ENCODE results near the gene AK2. TPM values are rescaled to one million over a fixed set of nuclear protein-coding genes. Genes with fewer than 3 reads are reported as not detected.

Gene AK2
- total RNA-seq, 1 experiment from 2014 or later: 191 TPM

GRCh38 chr1:33002006-33002405 is 34.7 kb downstream of the AK2 start:
- intact Hi-C loops (cut with micrococcal nuclease; ENCODE audit: unreplicated experiment): loop anchor here (10.0 kb wide), 1 partner anchor 187 kb away; the partner anchor contains the start of genes S100PBP and YARS1

GRCh38 chr1:33001282-33001681 is 35.4 kb downstream of the AK2 start:
- Histone ChIP-seq H3K9me2 (ENCODE audit: insufficient read depth) (no peaks in the 10 kb centered on the region), H3K4me2 (no peak overlapping the region), H3K27ac (no peak overlapping the region), H3K4me1 (replicated peaks; ENCODE audit: insufficient read depth) (0 out of 2 replicates have a peak, but pooled peaks cover under 1% of the 10 kb centered on the region), H3F3A (ENCODE audit: insufficient read depth, low read depth) (peaks cover 25% of the 10 kb centered on the region; the same call in 1 of the 2 replicates), H3K9me3 (ENCODE audit: insufficient read depth, low read depth) (no peaks in the 10 kb centered on the region), H4K20me1 (ENCODE audit: insufficient read depth) (no peaks in the 10 kb centered on the region), H3K36me3 (ENCODE audit: low read depth) (peaks cover 14% of the 10 kb centered on the region), H2AFZ (no peak overlapping the region), H3K4me3 (no peak overlapping the region), H3K27me3 (ENCODE audit: insufficient read depth, low read depth) (no peaks in the 10 kb centered on the region), H3K79me2 (ENCODE audit: low read depth) (peaks cover 12% of the 10 kb centered on the region; the same call in 1 of the 2 replicates)
- ChIA-PET POLR2A (ENCODE audit: unreplicated experiment) (interaction anchor here (0.7 kb wide), 1 partner anchor 123 kb away, joined by 3 read pairs; no protein-coding TSS in a partner anchor), CTCF (interaction anchor here (0.6 to 1.1 kb wide), 2 partner anchors 9 to 53 kb away, joined by 3 read pairs; no protein-coding TSS in a partner anchor)
- BruUV-seq (replicated peaks): no TSS peak
- TF ChIP-seq, protein P1, sequence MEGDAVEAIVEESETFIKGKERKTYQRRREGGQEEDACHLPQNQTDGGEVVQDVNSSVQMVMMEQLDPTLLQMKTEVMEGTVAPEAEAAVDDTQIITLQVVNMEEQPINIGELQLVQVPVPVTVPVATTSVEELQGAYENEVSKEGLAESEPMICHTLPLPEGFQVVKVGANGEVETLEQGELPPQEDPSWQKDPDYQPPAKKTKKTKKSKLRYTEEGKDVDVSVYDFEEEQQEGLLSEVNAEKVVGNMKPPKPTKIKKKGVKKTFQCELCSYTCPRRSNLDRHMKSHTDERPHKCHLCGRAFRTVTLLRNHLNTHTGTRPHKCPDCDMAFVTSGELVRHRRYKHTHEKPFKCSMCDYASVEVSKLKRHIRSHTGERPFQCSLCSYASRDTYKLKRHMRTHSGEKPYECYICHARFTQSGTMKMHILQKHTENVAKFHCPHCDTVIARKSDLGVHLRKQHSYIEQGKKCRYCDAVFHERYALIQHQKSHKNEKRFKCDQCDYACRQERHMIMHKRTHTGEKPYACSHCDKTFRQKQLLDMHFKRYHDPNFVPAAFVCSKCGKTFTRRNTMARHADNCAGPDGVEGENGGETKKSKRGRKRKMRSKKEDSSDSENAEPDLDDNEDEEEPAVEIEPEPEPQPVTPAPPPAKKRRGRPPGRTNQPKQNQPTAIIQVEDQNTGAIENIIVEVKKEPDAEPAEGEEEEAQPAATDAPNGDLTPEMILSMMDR (conservative IDR thresholded peaks at IDR 0.05): peak; percentile 40; the same call in 1 of the 2 replicates
- no peak for TF ChIP-seq EZH2 (IDR thresholded peaks at IDR 0.05; ENCODE audit: low read depth)
- no peak for DNase-seq
- intact Hi-C loops (cut with micrococcal nuclease; ENCODE audit: unreplicated experiment): loop anchor here (10.0 kb wide), 1 partner anchor 186 kb away; the partner anchor contains the start of genes S100PBP and YARS1

More at GRCh38 chr1:33002006-33002405, 34.7 kb downstream of the AK2 start:
- H3K4me1 ChIP-seq (replicated peaks; ENCODE audit: insufficient read depth): peaks cover 8% of the 10 kb centered on the region
- BruUV-seq (replicated peaks): no TSS peak
- peaks cover 22% of the 10 kb centered on the region; the same call in 1 of the 2 replicates for H3F3A ChIP-seq (ENCODE audit: insufficient read depth, low read depth)
- H3K36me3 ChIP-seq (ENCODE audit: low read depth): peaks cover 14% of the 10 kb centered on the region
- H4K20me1 ChIP-seq (ENCODE audit: insufficient read depth): peaks cover 4% of the 10 kb centered on the region; the same call in 1 of the 2 replicates
- H3K9me2 ChIP-seq (ENCODE audit: insufficient read depth): no peaks in the 10 kb centered on the region
- no peak for TF ChIP-seq EZH2 (IDR thresholded peaks at IDR 0.05; ENCODE audit: low read depth)
- TF ChIP-seq, protein P1 (conservative IDR thresholded peaks at IDR 0.05): no peak
- H3K4me2 ChIP-seq: no peak overlapping the region
- no peaks in the 10 kb centered on the region for H3K9me3 ChIP-seq (ENCODE audit: insufficient read depth, low read depth)
- no peak for DNase-seq
- POLR2A ChIA-PET (ENCODE audit: unreplicated experiment): no interaction called here
- no peak overlapping the region for H2AFZ ChIP-seq
- no peak overlapping the region for H3K4me3 ChIP-seq
- peaks cover 19% of the 10 kb centered on the region; the same call in 1 of the 2 replicates for H3K79me2 ChIP-seq (ENCODE audit: low read depth)
- H3K27ac ChIP-seq: no peak overlapping the region
- CTCF ChIA-PET: interaction anchor here (1.1 kb wide), 1 partner anchor 10 kb away, joined by 3 read pairs; no protein-coding TSS in a partner anchor
- H3K27me3 ChIP-seq (ENCODE audit: insufficient read depth, low read depth): no peaks in the 10 kb centered on the region

- no peaks in the 10 kb centered on the region for H3K9me3 ChIP-seq (ENCODE audit: insufficient read depth, low read depth)
- no peaks in the 10 kb centered on the region for H4K20me1 ChIP-seq (ENCODE audit: insufficient read depth)
- DNase-seq: no peak
- peaks cover 4% of the 10 kb centered on the region; the same call in 1 of the 2 replicates for H3K79me2 ChIP-seq (ENCODE audit: low read depth)
- H3F3A ChIP-seq (ENCODE audit: insufficient read depth, low read depth): peaks cover 22% of the 10 kb centered on the region; the same call in 1 of the 2 replicates
- no peak overlapping the region for H2AFZ ChIP-seq
- peaks cover 14% of the 10 kb centered on the region for H3K36me3 ChIP-seq (ENCODE audit: low read depth)
- H3K4me2 ChIP-seq: no peak overlapping the region
- ChIA-PET CTCF (interaction anchor here (0.5 to 1.1 kb wide), 3 partner anchors 8 to 180 kb away, joined by 3 to 8 read pairs (median 3); no protein-coding TSS in a partner anchor), POLR2A (ENCODE audit: unreplicated experiment) (no interaction called here)
- TF ChIP-seq, protein P1 (conservative IDR thresholded peaks at IDR 0.05): no peak
- TF ChIP-seq EZH2 (IDR thresholded peaks at IDR 0.05; ENCODE audit: low read depth): no peak
- H3K9me2 ChIP-seq (ENCODE audit: insufficient read depth): no peaks in the 10 kb centered on the region
- no peak overlapping the region for H3K4me3 ChIP-seq
- no peaks in the 10 kb centered on the region for H3K4me1 ChIP-seq (replicated peaks; ENCODE audit: insufficient read depth)
- BruUV-seq (replicated peaks): no TSS peak
- intact Hi-C loops (cut with micrococcal nuclease; ENCODE audit: unreplicated experiment): loop anchor here (10.0 kb wide), 1 partner anchor 186 kb away; the partner anchor contains the start of genes S100PBP and YARS1
- no peaks in the 10 kb centered on the region for H3K27me3 ChIP-seq (ENCODE audit: insufficient read depth, low read depth)
- H3K27ac ChIP-seq: no peak overlapping the region
Measured at GRCh38 chr1:33000427-33001026, 36.2 kb downstream of the AK2 start.
